ENCODE measurements around the gene GPSM1.

The GPSM1 gene

GRCh38 chr9:136363949-136364748, 36.8 kb downstream of the GPSM1 start:
- no peak for DNase-seq

GRCh38 chr9:136364942-136365774, 37.8 kb downstream of the GPSM1 start:
- DNase-seq = no peak

GRCh38 chr9:136365775-136366222, 38.5 kb downstream of the GPSM1 start:
- DNase-seq = no peak

- no peak for DNase-seq
Measured at GRCh38 chr9:136366826-136367225, 39.5 kb downstream of the GPSM1 start.

- no peak for DNase-seq
Measured at GRCh38 chr9:136367296-136368145, 40.2 kb downstream of the GPSM1 start.

- DNase-seq = no peak
Measured at GRCh38 chr9:136368190-136368589, 40.9 kb downstream of the GPSM1 start.

- DNase-seq = no peak
Measured at GRCh38 chr9:136370037-136370436, 42.7 kb downstream of the GPSM1 start.

- no peak for DNase-seq
Measured at GRCh38 chr9:136370687-136371532, 43.6 kb downstream of the GPSM1 start.

- no peak for DNase-seq
Measured at GRCh38 chr9:136371533-136371880, 44.2 kb downstream of the GPSM1 start.

- no peak for DNase-seq
Measured at GRCh38 chr9:136372006-136372405, 44.7 kb downstream of the GPSM1 start.

GRCh38 chr9:136372561-136373299, 45.4 kb downstream of the GPSM1 start:
- DNase-seq = no peak

GRCh38 chr9:136373300-136374182, 46.2 kb downstream of the GPSM1 start, which contains the start of gene CARD9:
CARD9 (minus strand) TSS chr9:136373669; CDS start chr9:136372078, 1,591 bp downstream.
- no peak for DNase-seq

GRCh38 chr9:136374183-136374575, 46.8 kb downstream of the GPSM1 start:
- no peak for DNase-seq

GRCh38 chr9:136375096-136375495, 47.8 kb downstream of the GPSM1 start:
- DNase-seq = no peak

GRCh38 chr9:136376457-136376856, 49.1 kb downstream of the GPSM1 start:
- DNase-seq = no peak

- no peak for DNase-seq
Measured at GRCh38 chr9:136377341-136378169, 50.2 kb downstream of the GPSM1 start.

- no peak for DNase-seq
Measured at GRCh38 chr9:136378170-136379002, 51.0 kb downstream of the GPSM1 start.

GRCh38 chr9:136379003-136379287, 51.6 kb downstream of the GPSM1 start:
- DNase-seq = no peak

- DNase-seq = no peak
Measured at GRCh38 chr9:136379401-136379800, 52.1 kb downstream of the GPSM1 start.
